RWPE1 (cell line): Measurements from ENCODE around the gene BABAM2.
A peak's percentile ranks its signal among the peaks of the same experiment; 100 is the strongest.

Source experiments
- CTCF ChIA-PET: fragments of 350-600 bp; sonication (Branson Sonifier 250); formaldehyde crosslinking; extraction: SDS; loops from one replicate; lab custom pipeline; 2021; lab: Yijun Ruan, JAX
- POLR2A ChIA-PET: fragments of 400-600 bp; formaldehyde crosslinking; extraction: SDS; loops from one replicate; lab custom pipeline; 2020; ENCODE audit warnings: antibody characterized with exemption; ENCODE audit not compliant: low non-redundant PET; lab: Yijun Ruan, JAX
- DNase-seq: peaks from one replicate; pipeline ENCODE4 v3.0.0; 2012; ENCODE audit warnings: low spot score
- H3K27ac ChIP-seq: fragments of 450-650 bp; 2 replicates; pipeline ENCODE4 v1.5.1; 2017
- TF ChIP-seq, protein P1 (sequence below): fragments of 450-650 bp; conservative IDR thresholded peaks from 2 replicates; pipeline ENCODE4 v1.5.1; 2017; ENCODE audit warnings: low read depth, mild to moderate bottlenecking

The BABAM2 gene

DNA sequence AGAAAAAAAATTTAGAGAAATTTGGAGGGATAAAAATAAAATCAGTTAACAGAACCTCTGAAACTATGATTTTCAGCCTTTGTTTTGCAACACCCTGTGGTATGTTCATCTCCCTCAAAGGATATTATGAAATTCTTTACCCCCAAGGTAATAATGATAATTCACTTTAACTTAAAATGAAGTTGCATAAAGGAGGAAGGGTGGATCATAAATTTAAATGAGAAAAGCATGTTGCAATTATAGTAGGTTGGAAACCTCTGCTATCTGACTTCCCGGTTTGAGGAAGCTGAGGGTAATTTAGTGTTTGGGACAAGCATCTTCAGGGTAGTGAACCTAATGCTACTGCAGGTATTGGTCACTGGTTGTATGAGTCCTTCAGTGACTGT is 102.9 kb downstream of the BABAM2 start:
- POLR2A ChIA-PET, result no interaction called here
- H3K27ac ChIP-seq, result no peak overlapping the region
- CTCF ChIA-PET, result no interaction called here
- peak; percentile 30 for DNase-seq
- TF ChIP-seq, protein P1, sequence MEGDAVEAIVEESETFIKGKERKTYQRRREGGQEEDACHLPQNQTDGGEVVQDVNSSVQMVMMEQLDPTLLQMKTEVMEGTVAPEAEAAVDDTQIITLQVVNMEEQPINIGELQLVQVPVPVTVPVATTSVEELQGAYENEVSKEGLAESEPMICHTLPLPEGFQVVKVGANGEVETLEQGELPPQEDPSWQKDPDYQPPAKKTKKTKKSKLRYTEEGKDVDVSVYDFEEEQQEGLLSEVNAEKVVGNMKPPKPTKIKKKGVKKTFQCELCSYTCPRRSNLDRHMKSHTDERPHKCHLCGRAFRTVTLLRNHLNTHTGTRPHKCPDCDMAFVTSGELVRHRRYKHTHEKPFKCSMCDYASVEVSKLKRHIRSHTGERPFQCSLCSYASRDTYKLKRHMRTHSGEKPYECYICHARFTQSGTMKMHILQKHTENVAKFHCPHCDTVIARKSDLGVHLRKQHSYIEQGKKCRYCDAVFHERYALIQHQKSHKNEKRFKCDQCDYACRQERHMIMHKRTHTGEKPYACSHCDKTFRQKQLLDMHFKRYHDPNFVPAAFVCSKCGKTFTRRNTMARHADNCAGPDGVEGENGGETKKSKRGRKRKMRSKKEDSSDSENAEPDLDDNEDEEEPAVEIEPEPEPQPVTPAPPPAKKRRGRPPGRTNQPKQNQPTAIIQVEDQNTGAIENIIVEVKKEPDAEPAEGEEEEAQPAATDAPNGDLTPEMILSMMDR, result no peak

DNA sequence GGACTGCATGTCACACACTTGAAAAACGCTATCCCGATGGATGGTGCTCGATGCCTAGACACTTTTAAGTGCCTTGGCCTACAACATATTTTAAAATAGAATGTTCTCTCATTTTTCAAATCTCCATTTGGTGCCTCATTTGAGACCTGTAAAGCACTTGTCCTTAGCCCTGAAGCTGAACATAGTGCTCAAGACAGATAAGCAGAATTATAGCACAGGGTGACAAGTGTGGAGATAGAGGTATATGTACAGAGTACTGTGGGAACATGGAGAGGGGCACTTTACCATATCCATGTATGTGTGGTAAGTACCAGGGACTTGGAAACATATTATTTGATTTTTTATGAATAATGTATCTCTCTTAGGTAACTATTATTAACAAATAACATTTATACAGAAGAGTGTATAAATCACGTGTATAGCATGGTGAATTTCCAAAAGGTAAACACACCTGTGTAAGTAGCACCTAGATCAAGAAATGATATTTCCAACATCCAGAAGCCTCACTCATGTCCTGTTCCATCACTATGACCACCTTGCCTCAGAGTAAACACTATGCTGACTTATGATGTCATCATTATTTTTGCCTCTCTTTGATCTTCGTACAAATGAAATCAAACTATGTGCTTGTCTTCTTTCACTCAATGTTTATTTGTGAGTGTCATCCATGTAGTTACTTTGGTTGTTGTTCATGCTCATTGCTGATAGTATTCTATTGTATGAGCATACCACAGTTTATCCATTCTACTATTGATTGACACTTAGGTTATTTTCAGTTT is 103.6 kb downstream of the BABAM2 start:
- H3K27ac ChIP-seq, result no peak overlapping the region
- CTCF ChIA-PET, result no interaction called here
- POLR2A ChIA-PET, result no interaction called here
- TF ChIP-seq, protein P1, result no peak
- DNase-seq, result no peak

GRCh38 chr2:27996156-27996922 is 105.8 kb downstream of the BABAM2 start:
- POLR2A ChIA-PET, result no interaction called here
- CTCF ChIA-PET, result no interaction called here
- H3K27ac ChIP-seq, result no peak overlapping the region
- DNase-seq, result no peak
- TF ChIP-seq, protein P1, result no peak

DNA sequence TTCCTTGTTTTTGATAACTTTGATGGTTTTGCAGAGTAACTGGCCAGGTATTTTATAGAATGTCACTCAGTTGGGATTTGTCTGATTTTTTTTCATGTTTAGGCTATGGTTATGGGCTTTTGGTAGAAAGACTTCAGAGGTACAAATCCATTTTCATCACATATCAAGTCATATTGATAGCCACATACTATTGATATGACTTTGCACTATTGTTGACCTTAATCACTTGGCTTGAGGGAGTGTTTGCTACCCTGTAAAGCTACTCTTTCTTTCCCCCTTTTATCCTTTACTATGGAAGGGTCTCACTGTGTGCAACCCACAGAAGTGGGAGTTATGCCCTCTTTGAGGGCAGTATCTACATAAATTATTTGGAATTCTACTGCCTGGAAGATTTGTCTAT is 109.8 kb downstream of the BABAM2 start:
- TF ChIP-seq, protein P1, result no peak

GRCh38 chr2:28002181-28002580 is 111.7 kb downstream of the BABAM2 start:
- no peak for DNase-seq
- ChIA-PET CTCF (no interaction called here), POLR2A (no interaction called here)
- TF ChIP-seq, protein P1, result no peak
- no peak overlapping the region for H3K27ac ChIP-seq

More for the DNA sequence above, 109.8 kb downstream of the BABAM2 start:
- CTCF ChIA-PET, result interaction anchor here (0.6 kb wide), 1 partner anchor 66 kb away, joined by 5 read pairs; no protein-coding TSS in a partner anchor
- no peak for DNase-seq
- no peak overlapping the region for H3K27ac ChIP-seq
- POLR2A ChIA-PET, result no interaction called here

- POLR2A ChIA-PET, result interaction anchor here (0.7 kb wide), 1 partner anchor 120 kb away, joined by 4 read pairs; no protein-coding TSS in a partner anchor
- TF ChIP-seq, protein P1, result no peak
- DNase-seq, result peak; percentile 50
- CTCF ChIA-PET, result interaction anchor here (0.7 kb wide), 1 partner anchor 172 kb away, joined by 8 read pairs; no protein-coding TSS in a partner anchor
- H3K27ac ChIP-seq, result no peak overlapping the region
Measured at GRCh38 chr2:28004086-28004485, 113.6 kb downstream of the BABAM2 start.
